ENCODE measurements around the gene LEMD2. TPM values are rescaled to one million over a fixed set of nuclear protein-coding genes. Genes with fewer than 3 reads are reported as not detected.

LEMD2 gene
- total and polyA plus RNA-seq, 9 of the 15 experiments (the other 6 are each of a cell fraction or from before 2014, with no cell fraction given): 0.32 to 46.3 (median 30.8) TPM

- no peak for ATAC-seq
- FAIRE-seq: no peak
- DNase-seq (ENCODE audit: extremely low read depth in 1 of 4, low spot score in 3 of 4): peak in 2 of 4 experiments; percentile 56 to 57
- 2% methylated on average over 12 of the region's 13 CpGs for WGBS (ENCODE audit: insufficient coverage, low coverage, missing lambda C conversion rate)
- Histone ChIP-seq H3K4me1 (replicated peaks in 1 of 2; ENCODE audit: control insufficient read depth in 2 of 2, insufficient read depth in 2 of 2, low read length in 2 of 2) (peaks cover 0 to 10% of the 10 kb centered on the region in 2 experiments; a peak in 2 of 5 replicates), H3K9me1 (ENCODE audit: control insufficient read depth, insufficient read depth, low read length) (peaks cover 3% of the 10 kb centered on the region), H3K36me3 (ENCODE audit: control insufficient read depth, insufficient read depth, low read length) (no peaks in the 10 kb centered on the region), H4K20me1 (replicated peaks; ENCODE audit: control insufficient read depth, insufficient read depth, low read length) (peaks cover 3% of the 10 kb centered on the region; the same call in 1 of the 2 replicates), H3K79me2 (ENCODE audit: control insufficient read depth, insufficient read depth, low read length) (no peaks in the 10 kb centered on the region), H3K27ac (ENCODE audit: extremely low read depth, low read depth, low read length) (no peak overlapping the region), H3K27me3 (ENCODE audit: control insufficient read depth in 2 of 2, insufficient read depth in 2 of 2, low read length in 2 of 2) (peaks cover 42 to 72% of the 10 kb centered on the region in 2 experiments), H3K9ac (ENCODE audit: insufficient read depth in 1 of 2, low read depth in 2 of 2, low read length in 2 of 2) (no peak overlapping the region), H3K9me3 (replicated peaks; ENCODE audit: control insufficient read depth, insufficient read depth, low read depth, low read length) (no peaks in the 10 kb centered on the region), H2AFZ (ENCODE audit: low read depth, low read length) (no peak overlapping the region), H3K4me2 (ENCODE audit: insufficient read depth, low read length) (no peak overlapping the region), H3K4me3 (no peak overlapping the region)
- ChIA-PET POLR2A (interaction anchor here (0.6 to 1.0 kb wide), 4 partner anchors 15 to 1361 kb away, joined by 3 to 4 read pairs (median 3); no protein-coding TSS in a partner anchor), CTCF (ENCODE audit: low intra/inter-chr PET ratio) (no interaction called here)
- no TSS peak for BruUV-seq (replicated peaks)
- in situ Hi-C loops (cut with MboI) (no loop called here), intact Hi-C loops (cut with micrococcal nuclease) (no loop called here)
- no peak for TF ChIP-seq NFIC (IDR thresholded peaks at IDR 0.05)
- TF ChIP-seq PRPF4 (IDR thresholded peaks at IDR 0.05; ENCODE audit: insufficient read depth, low read depth, low read length, poor library complexity, severe bottlenecking): no peak
- no peak for TF ChIP-seq TAF7 (tag; IDR thresholded peaks at IDR 0.05)
- no peak for TF ChIP-seq HNRNPLL (IDR thresholded peaks at IDR 0.05; ENCODE audit: low read depth, low read length, poor library complexity, severe bottlenecking)
- TF ChIP-seq ESRRA (IDR thresholded peaks at IDR 0.05; ENCODE audit: borderline replicate concordance, low read depth): no peak
- no peak for TF ChIP-seq ZNF717 (CRISPR knock-in tag; IDR thresholded peaks at IDR 0.05)
- TF ChIP-seq NELFE (IDR thresholded peaks at IDR 0.05; ENCODE audit: insufficient read depth, insufficient read length): no peak
- TF ChIP-seq MCM2 (IDR thresholded peaks at IDR 0.05; ENCODE audit: low read depth): no peak
- TF ChIP-seq HNRNPK (IDR thresholded peaks at IDR 0.05; ENCODE audit: low read depth, low read length, poor library complexity, severe bottlenecking): no peak
- TF ChIP-seq ARID3A (IDR thresholded peaks at IDR 0.05; ENCODE audit: borderline replicate concordance, low read depth, low read length): no peak
- TF ChIP-seq AFF1 (IDR thresholded peaks at IDR 0.05; ENCODE audit: low read depth in 1 of 2, partially characterized antibody in 2 of 2): no peak
- TF ChIP-seq THAP12 (CRISPR knock-in tag; IDR thresholded peaks at IDR 0.05): no peak
- TF ChIP-seq MEF2A (IDR thresholded peaks at IDR 0.05; ENCODE audit: control insufficient read depth, low read depth, low read length): no peak
Observed at GRCh38 chr6:33755070-33755869, 33.7 kb downstream of the LEMD2 start.

Data from K562 (cell line).